Subcutaneous adipose tissue (tissue), 4 donors: ENCODE data around the gene GGTLC1. TPM values are rescaled to one million over a fixed set of nuclear protein-coding genes. Genes with fewer than 3 reads are reported as not detected.

Source experiments
- CTCF ChIP-seq: fragments of 450-650 bp; IDR thresholded peaks from one replicate; pipeline ENCODE4 v1.5.1; 2016; ENCODE audit warnings: low read depth, mild to moderate bottlenecking, control low read depth, antibody characterized with exemption, moderate library complexity
- total RNA-seq, 4 donors: library from RNA; depleted of rRNA; stranded (reverse); fragments of >200 nt; gene quantifications; one replicate each; pipeline ENCODE4 v1.1.0, GENCODE V29; 2016

GGTLC1 gene
- total RNA-seq, 4 donors from 2014 or later = not detected

- TF ChIP-seq CTCF = no peak
Observed at GRCh38 chr20:23962272-23962671, 26.3 kb downstream of the GGTLC1 start.

GRCh38 chr20:23959054-23959453 lies 29.5 kb downstream of the GGTLC1 start:
- no peak for TF ChIP-seq CTCF

GRCh38 chr20:23955896-23956295 lies 32.7 kb downstream of the GGTLC1 start:
- TF ChIP-seq CTCF = no peak

- TF ChIP-seq CTCF = no peak
Observed at GRCh38 chr20:23954008-23954745, 34.4 kb downstream of the GGTLC1 start.

GRCh38 chr20:23946206-23946605 lies 42.4 kb downstream of the GGTLC1 start:
- TF ChIP-seq CTCF = no peak

- TF ChIP-seq CTCF = no peak
Observed at GRCh38 chr20:23943304-23943703, 45.3 kb downstream of the GGTLC1 start.

GRCh38 chr20:23939641-23940040 lies 48.9 kb downstream of the GGTLC1 start:
- TF ChIP-seq CTCF = no peak
